Measurements from ENCODE around the gene P2RX5.

Gene P2RX5

GRCh38 chr17:3645310-3645709, 50.6 kb downstream of the P2RX5 start:
- no peak for DNase-seq (ENCODE audit: low read depth)
- TF ChIP-seq CTCF (IDR thresholded peaks at IDR 0.05; ENCODE audit: insufficient read depth, low read depth, low read length, missing control alignments), result no peak
- no peak overlapping the region for H3K4me3 ChIP-seq (ENCODE audit: low read length)

- no peak for TF ChIP-seq CTCF (IDR thresholded peaks at IDR 0.05; ENCODE audit: insufficient read depth, low read depth, low read length, missing control alignments)
- no peak for DNase-seq (ENCODE audit: low read depth)
Measured at GRCh38 chr17:3643889-3644349, 52.0 kb downstream of the P2RX5 start.

GRCh38 chr17:3641717-3642486, 54.1 kb downstream of the P2RX5 start:
- DNase-seq (ENCODE audit: low read depth), result no peak
- no peak for TF ChIP-seq CTCF (IDR thresholded peaks at IDR 0.05; ENCODE audit: insufficient read depth, low read depth, low read length, missing control alignments)
- no peak overlapping the region for H3K4me3 ChIP-seq (ENCODE audit: low read length)

More at GRCh38 chr17:3643889-3644349, 52.0 kb downstream of the P2RX5 start:
- no peak overlapping the region for H3K4me3 ChIP-seq (ENCODE audit: low read length)

GRCh38 chr17:3641014-3641413, 54.9 kb downstream of the P2RX5 start:
- no peak for TF ChIP-seq CTCF (IDR thresholded peaks at IDR 0.05; ENCODE audit: insufficient read depth, low read depth, low read length, missing control alignments)
- no peak for DNase-seq (ENCODE audit: low read depth)
- no peak overlapping the region for H3K4me3 ChIP-seq (ENCODE audit: low read length)

GRCh38 chr17:3639981-3640596, 55.9 kb downstream of the P2RX5 start:
- DNase-seq (ENCODE audit: low read depth), result no peak
- no peak overlapping the region for H3K4me3 ChIP-seq (ENCODE audit: low read length)
- TF ChIP-seq CTCF (IDR thresholded peaks at IDR 0.05; ENCODE audit: insufficient read depth, low read depth, low read length, missing control alignments), result no peak

GRCh38 chr17:3636908-3637373, 59.0 kb downstream of the P2RX5 start:
- TF ChIP-seq CTCF (IDR thresholded peaks at IDR 0.05; ENCODE audit: insufficient read depth, low read depth, low read length, missing control alignments), result no peak
- H3K4me3 ChIP-seq (ENCODE audit: low read length), result peak overlapping the region; percentile 78
- no peak for DNase-seq (ENCODE audit: low read depth)
